GM19238 (cell line): ENCODE measurements around the gene MOB2.

Source experiments
- DNase-seq: peaks from one replicate; pipeline ENCODE4 v3.0.0; 2011; ENCODE audit warnings: low spot score; ENCODE audit not compliant: insufficient read length

Gene MOB2

GRCh38 chr11:1487091-1487850 lies 692 bp upstream of the MOB2 start:
- no peak for DNase-seq

- DNase-seq: no peak
Measured at GRCh38 chr11:1485504-1485885, 1.1 kb downstream of the MOB2 start.

GRCh38 chr11:1484695-1485503 lies 1.7 kb downstream of the MOB2 start:
- no peak for DNase-seq

DNA sequence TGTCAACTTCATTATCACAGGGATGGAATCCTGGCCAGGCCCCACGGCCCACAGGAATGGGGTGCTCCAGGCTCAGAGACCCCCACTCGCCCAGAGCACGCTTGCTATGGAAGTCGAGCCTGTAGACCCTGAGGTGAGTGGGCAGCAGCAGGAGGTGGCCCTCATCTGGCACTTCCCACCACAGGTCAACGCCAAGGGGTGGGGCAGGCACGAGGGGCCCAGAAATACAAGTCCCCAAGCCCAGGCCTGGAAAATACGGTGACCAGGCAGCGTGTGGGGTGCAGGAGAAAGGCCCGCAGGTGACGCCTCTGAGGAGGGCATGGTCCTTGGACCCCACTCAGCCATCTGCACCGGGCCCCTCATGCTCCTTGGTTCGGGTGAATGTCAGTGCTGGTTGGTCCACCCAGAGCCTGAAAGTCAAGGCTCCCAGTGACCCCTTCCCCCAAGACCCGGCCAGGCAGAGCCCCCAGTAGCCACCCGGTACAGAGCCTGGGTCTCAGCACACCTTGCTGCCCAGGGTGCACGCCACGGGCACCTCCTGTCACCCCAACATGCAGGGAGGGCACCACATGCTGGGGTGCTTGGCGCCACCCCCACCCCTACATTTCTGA lies 2.4 kb downstream of the MOB2 start:
- no peak for DNase-seq

DNA sequence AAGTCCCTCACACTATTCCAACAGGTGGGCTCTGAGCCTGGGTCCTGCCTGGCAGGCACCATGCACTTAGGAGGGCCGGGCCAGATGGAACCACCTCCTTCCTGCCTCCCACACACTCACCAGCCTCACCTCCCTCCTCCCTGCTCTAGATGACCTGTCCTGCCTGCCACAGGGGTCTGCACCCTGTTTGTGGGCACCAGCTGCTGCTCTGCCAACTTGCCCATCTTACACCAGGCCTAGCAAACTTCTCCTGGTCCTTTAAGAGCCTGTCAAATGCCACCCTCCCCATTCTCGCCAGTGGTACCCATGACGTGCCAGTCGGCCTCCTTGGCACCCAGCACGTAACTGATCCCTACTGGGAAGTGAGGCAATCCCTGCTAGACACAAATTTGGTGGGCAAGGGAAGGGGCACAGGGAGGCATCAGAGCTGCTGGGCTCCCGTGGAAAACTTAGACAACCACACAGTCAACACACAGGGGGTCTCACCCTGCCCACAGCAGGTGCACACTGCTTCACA lies 3.1 kb downstream of the MOB2 start:
- DNase-seq: no peak

DNA sequence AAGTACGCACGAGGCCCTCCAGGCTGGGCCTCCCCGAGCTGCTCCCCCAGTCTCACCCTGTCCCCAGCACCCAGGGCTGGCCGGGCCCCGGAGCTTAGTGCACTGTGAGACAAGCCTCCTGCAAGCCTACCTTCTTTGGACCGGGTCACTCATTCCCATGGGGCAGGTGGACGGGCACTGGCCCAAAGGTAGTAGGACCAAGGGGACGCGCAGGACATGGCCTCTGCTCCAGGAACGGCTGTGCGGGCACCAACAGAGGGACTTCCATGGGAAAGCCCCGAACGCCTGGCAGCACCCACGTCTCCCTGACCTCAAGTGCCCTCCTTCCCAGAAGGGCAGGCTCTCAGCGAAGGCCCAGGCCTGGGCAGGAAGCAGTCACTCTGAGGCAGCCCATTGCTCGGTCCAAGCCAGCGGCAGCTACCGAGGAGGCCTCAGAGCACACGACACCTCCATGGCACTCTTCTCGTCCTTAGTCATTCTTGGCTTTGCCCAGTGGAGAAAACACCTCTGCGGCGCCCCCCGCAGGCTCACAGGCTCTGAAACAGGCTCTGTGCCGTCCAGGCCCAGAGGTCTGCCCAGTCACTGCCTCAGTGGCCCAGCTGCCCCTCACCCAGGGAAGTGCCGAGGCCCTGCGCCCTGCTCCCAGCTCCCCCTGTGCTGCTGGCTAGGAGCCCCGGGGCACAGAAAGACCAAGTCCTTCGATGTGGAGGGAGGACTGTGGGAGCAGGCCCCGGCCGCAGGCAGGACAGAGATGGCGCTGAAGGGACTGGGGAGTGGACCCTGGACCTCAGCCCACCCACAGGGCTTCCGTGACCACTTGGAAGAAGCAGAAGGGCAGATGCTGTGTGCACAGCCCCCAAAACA lies 3.8 kb downstream of the MOB2 start:
- no peak for DNase-seq

- DNase-seq: no peak
Measured at GRCh38 chr11:1481861-1482441, 4.6 kb downstream of the MOB2 start.

GRCh38 chr11:1481483-1481825 lies 5.1 kb downstream of the MOB2 start:
- no peak for DNase-seq

- no peak for DNase-seq
Measured at GRCh38 chr11:1480555-1481482, 5.8 kb downstream of the MOB2 start.

- DNase-seq: no peak
Measured at GRCh38 chr11:1480191-1480554, 6.4 kb downstream of the MOB2 start.

GRCh38 chr11:1479678-1480118 lies 6.9 kb downstream of the MOB2 start:
- no peak for DNase-seq

DNA sequence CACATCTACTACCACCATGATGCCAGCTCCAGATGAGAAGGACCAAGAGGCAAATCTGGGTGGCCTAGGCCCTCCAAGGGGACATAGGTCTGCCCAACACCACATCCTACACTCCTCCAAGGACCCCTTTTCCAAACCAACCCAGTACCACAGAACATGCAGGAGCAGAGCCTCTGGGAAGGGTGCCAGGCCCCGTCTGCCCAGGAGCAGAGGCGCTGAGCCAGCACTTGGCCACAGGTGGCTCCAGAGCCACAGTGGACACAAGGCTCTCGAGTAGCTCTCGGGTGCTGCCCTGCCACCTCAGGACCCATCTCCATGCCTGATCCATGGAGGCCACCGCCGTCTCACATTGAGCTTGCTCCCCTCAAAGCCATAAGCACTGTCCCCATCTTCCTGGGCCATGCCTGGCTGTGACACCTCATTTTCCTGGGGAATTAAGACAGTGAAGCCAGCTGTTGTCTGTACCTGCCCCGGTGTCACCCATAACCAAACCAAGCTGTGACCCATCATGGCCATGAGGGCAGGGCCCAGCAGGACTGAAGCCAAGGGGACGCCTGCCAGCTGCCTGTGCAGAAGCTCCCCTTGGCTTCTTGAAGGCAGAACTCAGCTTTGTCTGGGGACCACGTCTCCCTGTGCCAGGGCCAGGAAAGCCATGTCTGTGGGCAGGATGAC lies 7.4 kb downstream of the MOB2 start:
- no peak for DNase-seq

DNA sequence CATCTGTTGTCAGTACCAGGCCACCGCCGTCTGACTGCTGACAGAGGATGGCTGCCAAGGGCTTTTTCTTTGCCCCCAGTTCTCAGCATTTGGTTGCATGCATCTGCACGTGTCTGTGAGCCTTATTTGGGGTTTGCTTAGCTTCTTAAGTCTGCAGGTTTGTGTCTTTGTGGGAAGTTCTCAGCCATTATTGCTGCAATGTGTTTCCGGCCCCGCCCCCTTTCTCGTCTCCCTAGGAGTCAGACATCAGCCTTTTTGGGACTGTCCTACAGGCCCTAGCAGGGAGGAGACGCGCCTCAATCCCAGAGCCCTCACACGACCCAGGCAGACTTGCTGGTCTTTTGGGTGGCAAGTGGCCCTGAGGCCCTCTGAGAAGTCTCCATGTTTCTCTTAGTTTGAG lies 8.0 kb downstream of the MOB2 start:
- no peak for DNase-seq

- DNase-seq: no peak
Measured at GRCh38 chr11:1478011-1478410, 8.6 kb downstream of the MOB2 start.

- DNase-seq: no peak
Measured at GRCh38 chr11:1476940-1477736, 9.4 kb downstream of the MOB2 start.

DNA sequence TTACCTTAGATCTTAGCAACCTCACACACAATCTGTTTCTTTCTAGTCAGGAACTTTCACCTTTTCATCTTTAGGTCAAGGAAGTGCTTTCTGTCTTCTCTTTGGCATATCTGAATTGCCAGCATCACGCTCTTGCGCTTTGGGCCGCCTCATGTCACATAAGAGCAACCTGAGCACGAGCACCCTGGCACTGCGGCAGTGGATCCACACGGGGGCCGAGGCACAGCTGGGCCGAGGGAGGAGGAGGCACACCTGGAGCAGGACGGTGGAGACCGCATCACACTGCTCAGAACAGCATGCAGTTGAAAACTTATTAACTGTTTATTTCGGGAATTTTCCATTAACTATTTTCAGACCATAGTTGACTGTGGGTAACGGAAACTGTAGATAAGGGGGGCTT lies 10.7 kb downstream of the MOB2 start:
- no peak for DNase-seq

- DNase-seq: no peak
Measured at GRCh38 chr11:1473786-1474185, 12.8 kb downstream of the MOB2 start.

GRCh38 chr11:1473011-1473628 lies 13.5 kb downstream of the MOB2 start:
- DNase-seq: no peak
